Stimulated activated memory B cell treated with anti-CD40 and anti-IgM and Interleukin-4, amounts not matched to agents 10 μg/mL and 1 μg/mL and 100 μg/mL, for 72 hours (primary cell): ENCODE data around the gene NLGN3.
A peak's percentile ranks its signal among the peaks of the same experiment; 100 is the strongest.

Source experiments
- ATAC-seq: fragments of 150-1000 bp; cut with Tn5 transposase; 2 replicates; pipeline ENCODE4 v1.10.0; 2021
- H3K27ac Mint-ChIP-seq: one replicate; pipeline ENCODE4 v1.8.0; 2022; ENCODE audit warnings: mild to moderate bottlenecking, mixed read lengths
- H3K27me3 Mint-ChIP-seq: one replicate; pipeline ENCODE4 v1.8.0; 2022; ENCODE audit warnings: mixed read lengths
- H3K36me3 Mint-ChIP-seq: one replicate; pipeline ENCODE4 v1.8.0; 2022; ENCODE audit warnings: mixed read lengths
- H3K4me1 Mint-ChIP-seq: one replicate; pipeline ENCODE4 v1.8.0; 2022; ENCODE audit warnings: mixed read lengths
- H3K4me3 Mint-ChIP-seq: one replicate; pipeline ENCODE4 v1.8.0; 2022; ENCODE audit warnings: mild to moderate bottlenecking, moderate library complexity, mixed read lengths
- H3K9me3 Mint-ChIP-seq: one replicate; pipeline ENCODE4 v1.8.0; 2022; ENCODE audit warnings: mixed read lengths

NLGN3 gene

DNA sequence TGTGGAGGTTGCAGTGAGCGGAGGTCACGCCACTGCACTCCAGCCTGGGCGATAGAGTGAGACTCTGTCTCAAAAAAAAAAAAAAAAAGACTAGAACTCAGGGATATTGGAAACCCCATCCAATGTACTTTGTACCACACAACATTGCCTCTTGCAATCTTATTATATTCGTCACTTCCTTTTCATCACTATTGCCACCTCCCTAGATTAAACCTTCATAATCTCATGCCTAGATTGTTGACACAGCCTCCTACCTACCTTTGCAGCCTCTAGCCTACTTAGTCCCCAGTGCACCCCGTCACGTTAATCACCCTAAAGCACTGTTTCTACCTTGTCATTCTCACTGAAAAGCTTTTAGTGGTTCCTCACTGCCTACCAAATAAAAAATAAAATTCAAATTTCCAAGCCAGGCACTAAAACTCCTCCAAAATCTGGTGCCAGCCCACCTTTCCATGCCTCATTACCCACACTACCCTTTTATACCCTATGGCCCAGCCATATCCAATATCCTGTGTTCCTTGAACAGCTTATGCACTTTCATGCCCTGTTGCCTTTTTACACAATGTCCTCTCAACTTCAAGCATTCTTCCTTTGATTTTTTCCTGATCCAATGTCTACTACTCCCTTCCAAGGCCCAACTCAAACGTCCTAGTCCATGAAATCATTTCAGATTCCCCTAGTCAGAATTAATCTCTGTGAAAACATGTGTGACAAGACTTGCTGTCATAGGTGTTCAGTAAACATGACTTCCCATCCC is 54.8 kb downstream of the NLGN3 start:
- ATAC-seq = no peak
- Mint-ChIP-seq H3K27me3 (no peaks in the 10 kb centered on the region), H3K4me3 (peak overlapping the region; percentile 47), H3K4me1 (peaks cover 19% of the 10 kb centered on the region), H3K9me3 (no peaks in the 10 kb centered on the region), H3K27ac (peak overlapping the region; percentile 83), H3K36me3 (peaks cover 6% of the 10 kb centered on the region)

DNA sequence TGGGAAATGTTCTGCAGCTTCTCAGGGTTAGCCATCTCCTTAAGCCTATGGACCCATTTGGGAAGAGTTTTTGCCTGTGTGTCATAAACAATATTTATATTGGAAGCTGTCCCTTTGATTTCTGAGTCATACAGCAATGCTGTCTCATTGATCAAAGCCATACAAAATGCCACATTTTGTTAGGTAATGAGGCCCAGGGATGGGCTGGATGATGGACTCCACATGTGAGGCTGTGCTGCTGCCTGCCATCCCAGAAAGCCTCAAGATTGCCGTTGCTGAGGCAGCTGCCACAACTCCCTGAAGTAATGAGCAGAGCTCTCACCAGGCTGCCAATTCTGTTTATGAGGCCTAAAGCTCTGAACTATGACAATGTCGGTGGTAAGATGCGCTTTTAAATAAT is 66.2 kb downstream of the NLGN3 start:
- Mint-ChIP-seq H3K36me3 (no peaks in the 10 kb centered on the region), H3K9me3 (no peaks in the 10 kb centered on the region), H3K27me3 (peaks cover 13% of the 10 kb centered on the region), H3K27ac (no peak overlapping the region), H3K4me1 (no peaks in the 10 kb centered on the region), H3K4me3 (no peak overlapping the region)
- ATAC-seq = no peak

DNA sequence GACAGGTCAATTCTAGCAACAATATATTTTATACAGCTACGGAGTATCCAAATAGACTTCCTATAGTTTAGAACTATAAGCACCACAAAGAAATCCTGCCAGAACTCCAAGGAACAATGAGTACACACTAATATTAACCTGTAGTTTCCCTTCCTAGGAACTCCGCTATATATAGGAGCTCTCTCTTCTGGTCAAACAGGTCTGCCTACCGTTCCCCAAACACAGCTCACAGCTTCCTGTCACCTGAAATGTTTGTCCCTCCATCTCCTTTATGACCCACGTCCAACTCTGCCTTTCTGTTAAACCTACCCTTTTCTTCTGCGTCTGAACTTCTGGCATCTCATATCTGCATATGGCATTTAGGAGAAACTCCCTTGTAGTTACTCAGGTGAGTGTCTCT is 67.9 kb downstream of the NLGN3 start:
- Mint-ChIP-seq H3K27me3 (peaks cover 13% of the 10 kb centered on the region), H3K9me3 (no peaks in the 10 kb centered on the region), H3K4me1 (peaks cover 6% of the 10 kb centered on the region), H3K4me3 (no peak overlapping the region), H3K36me3 (no peaks in the 10 kb centered on the region), H3K27ac (no peak overlapping the region)
- ATAC-seq = no peak

DNA sequence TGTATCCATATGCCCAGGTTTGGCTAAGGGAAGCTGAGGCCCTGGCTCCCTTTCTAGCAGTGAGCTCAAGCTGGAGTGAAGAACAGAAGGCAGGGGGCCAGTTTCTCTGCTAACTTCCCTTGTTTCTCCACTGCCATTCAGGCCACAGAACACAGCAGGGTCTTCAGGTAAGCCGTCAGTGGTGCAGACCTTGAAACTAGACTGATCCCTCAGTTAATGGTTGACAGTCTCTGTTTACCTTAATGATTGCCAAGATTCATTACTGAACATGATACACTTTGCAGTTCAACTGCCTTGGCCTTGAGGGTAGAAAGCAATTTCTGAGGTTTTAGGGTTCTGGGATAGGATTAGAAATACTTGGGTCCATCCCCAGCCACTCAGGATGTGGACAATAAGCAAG is 69.5 kb downstream of the NLGN3 start:
- ATAC-seq = no peak
- Mint-ChIP-seq H3K4me3 (no peak overlapping the region), H3K27ac (no peak overlapping the region), H3K27me3 (peaks cover 13% of the 10 kb centered on the region), H3K36me3 (no peaks in the 10 kb centered on the region), H3K4me1 (peaks cover 6% of the 10 kb centered on the region), H3K9me3 (no peaks in the 10 kb centered on the region)

DNA sequence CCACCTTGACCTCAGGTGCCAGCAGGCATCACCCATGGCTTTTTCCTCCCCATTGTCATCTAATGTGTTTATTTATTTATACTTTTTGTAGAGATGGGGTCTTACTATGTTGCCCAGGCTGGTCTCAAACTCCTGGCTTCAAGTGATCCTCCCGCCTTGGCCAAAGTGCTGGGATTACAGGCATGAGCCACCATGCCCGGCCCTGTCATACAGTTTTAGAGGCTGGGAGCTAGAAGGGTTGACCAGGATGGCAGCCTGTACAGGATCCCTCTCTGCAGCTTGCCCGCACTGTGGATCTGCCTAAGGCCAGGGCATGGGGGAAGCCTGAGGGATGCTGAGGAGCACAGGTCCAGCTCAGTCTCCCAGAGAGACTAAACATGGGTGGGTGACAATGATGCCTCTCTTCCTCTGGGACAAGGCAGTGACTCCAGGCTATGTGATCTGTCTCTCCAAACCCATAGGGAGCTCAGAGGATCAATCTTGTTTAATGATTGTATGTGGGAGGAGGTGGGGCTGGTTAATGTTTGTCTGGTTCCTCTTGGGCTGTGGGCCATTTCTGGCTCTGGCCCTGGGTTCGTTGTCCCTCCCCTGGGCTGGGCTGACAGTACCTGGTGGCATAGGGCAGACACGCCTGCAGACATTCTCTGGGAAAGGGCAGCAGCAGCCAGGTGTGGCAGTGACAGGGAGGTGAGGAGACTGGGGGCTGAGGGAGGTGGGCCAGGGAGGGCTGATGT is 70.1 kb downstream of the NLGN3 start:
- Mint-ChIP-seq H3K4me3 (no peak overlapping the region), H3K4me1 (peaks cover 6% of the 10 kb centered on the region), H3K27ac (no peak overlapping the region), H3K36me3 (no peaks in the 10 kb centered on the region), H3K27me3 (peaks cover 13% of the 10 kb centered on the region), H3K9me3 (no peaks in the 10 kb centered on the region)
- no peak for ATAC-seq

DNA sequence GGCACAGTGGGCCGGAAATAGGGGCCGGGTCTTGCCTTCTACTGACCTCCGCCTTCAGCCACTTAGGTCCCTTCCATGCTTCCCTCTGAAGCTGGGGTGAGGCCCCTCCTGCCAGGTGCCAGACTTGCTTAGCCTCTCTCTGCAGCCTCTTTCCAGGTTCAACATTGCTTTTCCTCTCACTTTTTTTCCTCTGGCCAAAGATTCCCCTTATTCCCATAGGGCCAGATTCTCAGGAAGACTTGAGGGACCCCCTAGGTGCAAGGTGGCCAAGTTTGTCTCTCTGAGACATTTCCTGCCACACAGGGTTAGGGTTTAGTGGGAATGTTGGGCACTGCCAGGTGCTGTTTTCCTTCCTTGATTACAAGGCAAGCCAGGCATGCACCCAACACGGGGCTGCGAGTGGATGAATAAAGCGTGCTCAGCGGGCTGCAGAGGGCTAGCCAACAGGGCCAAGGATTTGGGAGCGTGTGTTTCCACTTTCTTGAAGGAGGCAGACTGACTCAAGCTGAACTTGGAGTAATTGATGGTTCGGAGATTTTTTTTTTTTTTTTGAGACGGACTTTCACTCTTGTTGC is 70.8 kb downstream of the NLGN3 start:
- Mint-ChIP-seq H3K27ac (no peak overlapping the region), H3K4me1 (peaks cover 6% of the 10 kb centered on the region), H3K27me3 (peaks cover 13% of the 10 kb centered on the region), H3K9me3 (no peaks in the 10 kb centered on the region), H3K36me3 (no peaks in the 10 kb centered on the region), H3K4me3 (no peak overlapping the region)
- no peak for ATAC-seq

DNA sequence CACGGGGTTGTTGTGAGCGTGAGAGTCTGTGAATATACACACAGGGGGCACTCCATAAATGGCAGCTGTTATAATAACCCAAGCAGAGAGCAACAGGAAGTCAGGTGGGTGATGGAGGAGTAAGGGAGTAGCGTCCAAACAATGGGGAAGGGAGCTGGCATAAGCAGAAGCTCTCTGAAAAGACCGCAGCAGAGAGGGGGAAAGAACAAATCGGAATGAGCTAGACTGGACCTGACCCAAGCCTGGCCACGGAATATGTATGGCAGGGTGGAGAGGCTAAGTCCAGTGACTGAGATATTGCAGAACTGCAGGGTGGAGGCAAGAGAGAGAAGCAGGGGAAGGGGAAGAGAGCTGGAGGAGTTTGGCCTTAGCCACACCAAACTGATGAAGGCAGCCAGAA is 71.8 kb downstream of the NLGN3 start:
- Mint-ChIP-seq H3K27ac (no peak overlapping the region), H3K9me3 (no peaks in the 10 kb centered on the region), H3K4me3 (no peak overlapping the region), H3K4me1 (peaks cover 6% of the 10 kb centered on the region), H3K27me3 (peaks cover 13% of the 10 kb centered on the region), H3K36me3 (no peaks in the 10 kb centered on the region)
- ATAC-seq = no peak

DNA sequence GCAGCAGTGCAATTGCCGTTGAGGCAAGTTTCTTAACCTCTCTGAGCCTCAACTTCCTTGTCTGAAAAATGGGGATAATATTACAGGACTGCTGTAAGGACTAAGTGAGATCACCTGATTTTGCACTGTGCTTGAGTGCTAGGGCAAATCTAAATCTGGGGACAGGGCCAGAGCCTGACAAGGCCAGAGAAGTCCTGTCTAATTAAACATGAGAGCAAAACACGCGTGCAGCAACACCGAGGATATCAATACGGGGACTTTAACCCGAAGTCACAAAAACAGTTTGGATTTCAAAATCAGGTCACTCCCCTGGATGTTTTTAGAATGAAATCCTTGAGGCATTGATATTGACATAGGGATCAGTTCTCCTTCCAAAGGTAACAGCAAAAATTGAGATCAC is 72.7 kb downstream of the NLGN3 start:
- Mint-ChIP-seq H3K36me3 (no peaks in the 10 kb centered on the region), H3K9me3 (no peaks in the 10 kb centered on the region), H3K27me3 (peaks cover 13% of the 10 kb centered on the region), H3K4me1 (peaks cover 6% of the 10 kb centered on the region), H3K27ac (no peak overlapping the region), H3K4me3 (no peak overlapping the region)
- ATAC-seq = no peak
